T-cell (primary cell): ENCODE results near the gene INPP5A. TPM values are rescaled to one million over a fixed set of nuclear protein-coding genes. Genes with fewer than 3 reads are reported as not detected.
"Not testable (repeated sequence)": the region's sequence is repeated elsewhere in the genome, so short reads cannot be mapped to it uniquely, and the experiment has no call there.

Source experiments
- ATAC-seq, 4 experiments: fragments of 200-7000 bp in 3 of 4; fragments of 150-1000 bp in 1 of 4; cut with Tn5 transposase; replicated peaks in 1 of 4; 1 replicate in 3 of 4; 2 replicates in 1 of 4; pipeline ENCODE4 v1.10.0; 2021; ENCODE audit warnings: moderate library complexity in 3 of 4, mild to moderate bottlenecking in 2 of 4, moderate number of reproducible peaks in 1 of 4
- CTCF ChIA-PET, 2 donors: fragments of 300-600 bp; sonication (Branson Sonifier 250); formaldehyde crosslinking; loops; one replicate each; lab custom pipeline; 2022; ENCODE audit warnings: antibody characterized with exemption in 2 of 2; lab: Charles Lee
- POLR2A ChIA-PET, 2 donors: fragments of 300-600 bp; sonication (Branson Sonifier 250); formaldehyde crosslinking; loops; one replicate each; lab custom pipeline; 2022; ENCODE audit warnings: antibody characterized with exemption in 2 of 2; lab: Charles Lee
- DNase-seq, 35 experiments: peaks; one replicate each; pipeline versions ENCODE4 v3.0.0 to v3.0.0-alpha.2; 2013 to 2023
- H3K27ac ChIP-seq: one replicate; pipeline ENCODE4 v1.5.1; 2013; ENCODE audit warnings: low read length
- H3K27me3 ChIP-seq, 2 experiments: replicated peaks in 1 of 2; 1 replicate in 1 of 2; 2 replicates in 1 of 2; pipeline versions ENCODE4 v1.6.1 to v1.7.0; 2013; ENCODE audit warnings: low read length in 1 of 2, mixed read lengths in 1 of 2; ENCODE audit not compliant: control insufficient read depth in 2 of 2, insufficient read depth in 2 of 2; ENCODE audit errors: extremely low read depth in 1 of 2
- H3K36me3 ChIP-seq, 2 donors: 1 replicate in 1 of 2; 2 replicates in 1 of 2; pipeline versions ENCODE4 v1.6.1 to v1.7.0; 2013; ENCODE audit warnings: low read length in 1 of 2; ENCODE audit not compliant: control insufficient read depth in 2 of 2, insufficient read depth in 1 of 2; ENCODE audit errors: extremely low read depth in 1 of 2
- H3K4me1 ChIP-seq, 2 experiments: 1 replicate in 1 of 2; 2 replicates in 1 of 2; pipeline versions ENCODE4 v1.6.1 to v1.7.0; 2013; ENCODE audit warnings: low read length in 2 of 2, mixed read lengths in 1 of 2; ENCODE audit not compliant: insufficient read depth in 2 of 2, control insufficient read depth in 1 of 2; ENCODE audit errors: extremely low read depth in 1 of 2
- H3K4me3 ChIP-seq, 2 donors: 1 replicate in 1 of 2; 2 replicates in 1 of 2; pipeline versions ENCODE4 v1.5.1 to v1.7.0; 2013; ENCODE audit warnings: mild to moderate bottlenecking in 2 of 2, low read length in 1 of 2, moderate library complexity in 1 of 2; ENCODE audit not compliant: control insufficient read depth in 1 of 2; ENCODE audit errors: extremely low read depth in 1 of 2
- H3K9me3 ChIP-seq: 2 replicates; pipeline ENCODE4 v1.7.0; 2013
- H3K27ac Mint-ChIP-seq, 2 donors: one replicate each; pipeline ENCODE4 v1.8.0; 2020 to 2021; ENCODE audit warnings: mild to moderate bottlenecking in 2 of 2, mixed read lengths in 2 of 2
- H3K27me3 Mint-ChIP-seq, 2 donors: one replicate each; pipeline ENCODE4 v1.8.0; 2021 to 2022; ENCODE audit warnings: mixed read lengths in 2 of 2
- H3K36me3 Mint-ChIP-seq: one replicate; pipeline ENCODE4 v1.8.0; 2021; ENCODE audit warnings: mixed read lengths
- H3K4me1 Mint-ChIP-seq, 3 donors: one replicate each; pipeline ENCODE4 v1.8.0; 2020 to 2022; ENCODE audit warnings: mixed read lengths in 3 of 3, mild to moderate bottlenecking in 1 of 3
- H3K4me3 Mint-ChIP-seq, 3 donors: one replicate each; pipeline ENCODE4 v1.8.0; 2020 to 2022; ENCODE audit warnings: mild to moderate bottlenecking in 3 of 3, mixed read lengths in 3 of 3, moderate library complexity in 3 of 3
- H3K9me3 Mint-ChIP-seq, 3 donors: one replicate each; pipeline ENCODE4 v1.8.0; 2020 to 2022; ENCODE audit warnings: mixed read lengths in 3 of 3
- WGBS: methylation state at CpG from one replicate; pipeline ENCODE4 v1.1.5; 2013; ENCODE audit warnings: missing lambda C conversion rate; ENCODE audit not compliant: insufficient coverage; 5-methylcytosine and 5-hydroxymethylcytosine counted together
- total RNA-seq, 35 experiments: library from RNA in 6 of 35; stranded (reverse) in 6 of 35; fragments of 120-200 nt in 1 of 35; gene quantifications; one replicate each; pipeline versions ENCODE4 v1.2.1 to v1.2.4 and lab custom pipeline; 2013 to 2026

INPP5A gene
- total RNA-seq, 5 donors from 2014 or later (not counting 1 experiment from before 2014, with no cell fraction given), result 20.9 to 23.1 (median 22.9) TPM

DNA sequence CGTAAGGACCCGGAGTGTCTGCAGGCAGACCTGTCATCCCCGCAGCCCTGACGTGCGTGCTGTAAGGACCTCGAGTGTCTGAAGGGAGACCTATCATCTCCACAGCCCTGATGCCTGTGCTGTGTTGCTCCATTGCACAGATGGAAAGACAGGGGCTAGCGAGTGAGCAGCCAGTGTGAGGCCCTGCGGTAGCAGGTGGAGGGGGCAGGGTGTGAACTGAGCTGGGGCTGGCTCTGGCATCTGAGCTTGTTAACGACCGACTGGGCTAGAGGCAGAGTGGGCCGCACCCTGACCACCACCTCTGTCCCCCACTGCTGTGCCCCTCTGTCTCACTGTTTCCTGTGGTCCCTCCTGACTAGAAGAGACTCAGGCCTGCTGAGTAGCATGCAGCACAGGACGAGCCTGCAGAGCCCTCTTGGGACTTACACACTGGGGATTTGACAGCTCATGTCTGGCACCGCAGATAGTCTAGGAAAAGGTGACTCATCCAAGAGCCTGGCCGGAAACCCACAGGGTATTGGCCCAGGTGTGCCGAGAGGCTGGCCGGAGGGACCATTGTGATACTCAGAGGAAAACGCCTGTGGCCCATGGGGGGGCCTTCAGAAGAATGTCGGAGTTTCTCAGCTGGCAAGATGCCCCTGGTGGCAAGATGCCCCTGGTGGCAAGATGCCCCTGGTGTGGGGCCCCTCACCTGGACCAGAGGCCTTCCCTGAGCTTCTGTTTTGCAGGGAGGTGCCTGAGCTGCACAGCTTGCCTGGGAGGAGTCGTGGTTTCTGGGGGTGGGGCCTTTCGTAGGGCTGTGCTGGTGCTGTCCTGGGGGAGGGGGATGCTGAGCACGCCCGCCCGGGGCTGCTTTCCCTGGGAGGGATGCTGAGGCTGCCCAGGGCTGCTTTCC is 34.3 kb downstream of the INPP5A start:
- CTCF ChIA-PET, result interaction anchor here in 1 of 2 donors (0.6 kb wide), 1 partner anchor 68 kb away, joined by 3 read pairs; no protein-coding TSS in a partner anchor
- ATAC-seq (peak; percentile 64 to 92 (median 80)), DNase-seq (peak in 8 of 35 experiments; percentile 15 to 56 (median 34))
- Histone ChIP-seq H3K4me3 (no peak overlapping the region), H3K36me3 (no peaks in the 10 kb centered on the region), H3K27ac (no peak overlapping the region), H3K27me3 (no peaks in the 10 kb centered on the region), H3K9me3 (no peaks in the 10 kb centered on the region), H3K4me1 (peaks cover 4 to 43% of the 10 kb centered on the region in 2 experiments)
- peaks cover 14 to 27% (median 24%) of the 10 kb centered on the region in 3 donors for H3K4me1 Mint-ChIP-seq
- H3K4me3 Mint-ChIP-seq, result peak overlapping the region in 1 of 3 donors; percentile 48
- H3K27me3 Mint-ChIP-seq, result no peaks in the 10 kb centered on the region
- no peaks in the 10 kb centered on the region for H3K9me3 Mint-ChIP-seq
- H3K27ac Mint-ChIP-seq, result peak overlapping the region; percentile 49 to 66
- no peaks in the 10 kb centered on the region for H3K36me3 Mint-ChIP-seq
- POLR2A ChIA-PET, result no interaction called here
- 31% methylated on average over 21 of the region's 23 CpGs for WGBS

DNA sequence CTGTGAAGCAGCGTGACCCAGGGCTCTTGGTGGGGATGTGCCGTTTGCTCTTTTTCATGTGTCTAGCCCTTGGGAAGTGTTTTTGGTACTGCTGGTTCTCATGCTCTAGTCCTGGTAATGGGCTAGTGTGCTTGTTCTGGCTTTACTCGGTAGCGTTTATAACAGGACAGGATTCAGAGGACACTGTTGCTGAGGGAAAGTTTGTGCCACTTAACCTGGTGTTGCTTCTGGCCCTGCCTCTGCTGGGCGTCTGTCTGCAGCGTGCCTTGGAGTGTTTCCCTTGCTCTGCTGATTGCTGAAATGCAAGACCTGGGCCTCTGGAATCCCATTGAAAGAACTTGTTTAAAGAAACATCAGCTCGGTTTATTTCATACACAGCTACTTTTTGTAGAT is 35.0 kb downstream of the INPP5A start:
- H3K4me1 Mint-ChIP-seq, result peaks cover 18 to 31% (median 26%) of the 10 kb centered on the region in 3 donors
- peak overlapping the region in 1 of 2 donors; percentile 66 for H3K27ac Mint-ChIP-seq
- POLR2A ChIA-PET, result no interaction called here
- Histone ChIP-seq H3K9me3 (no peaks in the 10 kb centered on the region), H3K4me3 (no peak overlapping the region), H3K4me1 (peaks cover 4 to 47% of the 10 kb centered on the region in 2 experiments), H3K36me3 (no peaks in the 10 kb centered on the region), H3K27ac (no peak overlapping the region), H3K27me3 (no peaks in the 10 kb centered on the region)
- no peaks in the 10 kb centered on the region for H3K9me3 Mint-ChIP-seq
- CTCF ChIA-PET, result interaction anchor here in 1 of 2 donors (0.6 kb wide), 1 partner anchor 67 kb away, joined by 3 read pairs; no protein-coding TSS in a partner anchor
- H3K27me3 Mint-ChIP-seq, result no peaks in the 10 kb centered on the region
- H3K4me3 Mint-ChIP-seq, result no peak overlapping the region
- H3K36me3 Mint-ChIP-seq, result no peaks in the 10 kb centered on the region
- DNase-seq, result no peak
- no peak for ATAC-seq
- WGBS, result 70% methylated on average over 4 of the region's 7 CpGs

DNA sequence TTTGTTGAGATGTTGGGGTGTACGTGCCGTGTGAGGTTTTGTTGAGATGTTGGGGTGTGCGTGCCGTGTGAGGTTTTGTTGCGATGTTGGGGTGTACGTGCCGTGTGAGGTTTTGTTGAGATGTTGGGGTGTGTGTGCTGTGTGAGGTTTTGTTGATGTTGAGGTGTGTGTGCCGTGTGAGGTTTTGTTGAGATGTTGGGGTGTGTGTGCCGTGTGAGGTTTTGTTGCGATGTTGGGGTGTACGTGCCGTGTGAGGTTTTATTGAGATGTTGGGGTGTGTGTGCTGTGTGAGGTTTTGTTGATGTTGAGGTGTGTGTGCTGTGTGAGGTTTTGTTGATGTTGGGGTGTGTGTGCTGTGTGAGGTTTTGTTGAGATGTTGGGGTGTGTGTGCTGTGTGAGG is 35.4 kb downstream of the INPP5A start:
- H3K27me3 ChIP-seq, ATAC-seq, H3K27ac ChIP-seq, DNase-seq, H3K9me3 Mint-ChIP-seq, H3K27me3 Mint-ChIP-seq, H3K4me3 ChIP-seq, H3K36me3 ChIP-seq, H3K27ac Mint-ChIP-seq, H3K4me3 Mint-ChIP-seq, H3K36me3 Mint-ChIP-seq, H3K9me3 ChIP-seq, CTCF ChIA-PET, POLR2A ChIA-PET: not testable (repeated sequence)
- 97% methylated on average over 8 of the region's 12 CpGs for WGBS
- H3K4me1 Mint-ChIP-seq, result peaks cover 22 to 35% (median 28%) of the 10 kb centered on the region in 3 donors
- H3K4me1 ChIP-seq, result peaks cover 4 to 48% of the 10 kb centered on the region in 2 experiments

DNA sequence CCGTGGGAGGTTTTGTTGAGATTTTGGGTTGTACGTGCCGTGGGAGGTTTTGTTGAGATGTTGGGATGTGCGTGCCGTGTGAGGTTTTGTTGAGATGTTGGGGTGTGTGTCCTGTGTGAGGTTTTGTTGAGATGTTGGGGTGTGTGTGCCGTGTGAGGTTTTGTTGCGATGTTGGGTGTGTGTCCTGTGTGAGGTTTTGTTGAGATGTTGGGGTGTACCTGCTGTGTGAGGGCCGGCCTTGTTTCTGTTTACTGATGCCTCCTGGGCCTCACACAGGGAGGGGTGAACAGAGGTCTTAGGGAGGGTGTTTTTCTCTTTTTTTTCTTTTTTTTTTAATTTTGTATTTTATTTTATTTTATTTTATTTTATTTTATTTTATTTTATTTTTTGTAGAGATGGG is 36.7 kb downstream of the INPP5A start:
- H3K27ac Mint-ChIP-seq, result no peak overlapping the region
- H3K4me1 Mint-ChIP-seq, result peaks cover 34 to 44% (median 35%) of the 10 kb centered on the region in 3 donors
- no peaks in the 10 kb centered on the region for H3K9me3 Mint-ChIP-seq
- DNase-seq (no peak), ATAC-seq (no peak)
- CTCF ChIA-PET, result no interaction called here
- Histone ChIP-seq H3K9me3 (no peaks in the 10 kb centered on the region), H3K4me1 (peaks cover 4 to 61% of the 10 kb centered on the region in 2 experiments), H3K36me3 (no peaks in the 10 kb centered on the region), H3K27ac (no peak overlapping the region), H3K27me3 (no peaks in the 10 kb centered on the region), H3K4me3 (no peak overlapping the region)
- no peaks in the 10 kb centered on the region for H3K27me3 Mint-ChIP-seq
- H3K4me3 Mint-ChIP-seq, result no peak overlapping the region
- POLR2A ChIA-PET, result no interaction called here
- 97% methylated on average over 7 of the region's 8 CpGs for WGBS
- no peaks in the 10 kb centered on the region for H3K36me3 Mint-ChIP-seq

DNA sequence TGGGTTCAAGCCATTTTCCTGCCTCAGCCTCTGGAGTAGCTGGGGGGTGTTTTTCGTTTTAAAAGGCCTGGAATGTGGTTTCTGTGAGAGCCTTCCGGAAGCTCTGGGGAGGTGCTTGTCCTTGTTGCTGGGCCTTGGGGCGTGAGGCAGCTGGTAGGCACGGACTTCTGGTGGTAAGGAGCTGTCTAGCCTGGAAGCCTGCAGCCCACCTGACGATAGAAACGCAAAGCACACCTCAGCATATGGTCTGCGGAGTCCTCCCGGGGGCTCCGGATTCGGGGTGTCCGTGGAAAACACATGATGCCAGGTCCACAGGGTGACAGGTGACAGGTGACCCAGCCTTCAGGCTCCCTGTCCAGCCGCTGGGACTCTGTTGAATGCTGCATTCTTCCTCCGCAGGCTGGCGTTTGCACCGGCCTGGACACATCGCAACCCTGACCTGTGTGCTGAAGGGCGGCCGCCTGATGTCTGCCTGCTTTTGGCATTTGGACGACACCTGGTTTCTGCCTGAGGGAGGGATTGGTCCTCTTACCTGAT is 37.3 kb downstream of the INPP5A start:
- H3K36me3 ChIP-seq, result no peaks in the 10 kb centered on the region
- ChIA-PET CTCF (no interaction called here), POLR2A (no interaction called here)
- Mint-ChIP-seq H3K27me3 (no peaks in the 10 kb centered on the region), H3K27ac (no peak overlapping the region), H3K4me1 (peaks cover 36 to 44% (median 41%) of the 10 kb centered on the region in 3 donors), H3K36me3 (no peaks in the 10 kb centered on the region), H3K4me3 (no peak overlapping the region), H3K9me3 (no peaks in the 10 kb centered on the region)
- no peaks in the 10 kb centered on the region for H3K27me3 ChIP-seq
- H3K27ac ChIP-seq, result no peak overlapping the region
- ATAC-seq, result no peak
- no peak overlapping the region for H3K4me3 ChIP-seq
- no peak for DNase-seq
- H3K9me3 ChIP-seq, result no peaks in the 10 kb centered on the region
- peaks cover 4 to 62% of the 10 kb centered on the region in 2 experiments for H3K4me1 ChIP-seq
- WGBS, result 73% methylated on average over 19 of the region's 19 CpGs

DNA sequence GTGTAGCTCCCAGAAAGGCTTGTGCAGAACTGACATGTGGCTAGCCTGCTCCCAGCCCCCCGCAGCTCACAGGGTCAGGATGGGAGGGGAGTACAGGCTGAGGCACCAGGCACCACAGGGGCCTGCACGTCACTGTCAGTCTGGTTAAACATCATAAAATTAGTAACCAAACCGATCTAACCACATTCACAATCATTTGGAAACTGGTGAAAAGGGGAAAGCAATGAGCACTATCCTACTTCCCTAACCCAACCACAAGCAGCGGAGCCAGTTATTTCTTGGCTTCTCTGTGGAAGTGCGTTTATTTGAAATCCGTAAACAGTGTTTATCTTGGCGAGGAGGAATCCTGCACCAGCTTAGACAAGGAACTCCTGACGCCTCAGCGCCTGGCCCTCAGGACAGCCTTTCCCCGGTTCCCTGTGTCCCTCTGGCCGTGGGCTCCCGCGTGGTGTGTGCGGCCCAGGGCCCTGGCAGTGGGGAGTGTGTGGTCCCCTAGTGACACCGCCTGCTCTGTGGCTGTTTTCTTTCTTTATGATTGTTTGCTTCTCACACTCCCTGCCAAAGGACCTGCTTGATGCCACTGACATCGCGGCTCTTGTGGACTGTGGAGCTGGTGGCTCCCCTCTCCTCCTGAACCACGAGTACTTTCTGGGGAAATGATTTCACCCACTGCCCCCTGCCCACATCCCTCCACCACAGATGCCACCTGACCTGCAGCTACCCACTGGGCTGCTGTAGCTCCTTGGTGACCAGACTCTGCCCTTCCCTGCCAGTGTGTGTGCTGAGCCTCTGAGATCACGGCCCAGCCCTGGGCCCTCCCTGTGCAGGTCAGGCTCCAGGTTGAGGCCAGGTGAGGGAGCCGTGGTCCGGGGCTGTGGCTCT is 38.0 kb downstream of the INPP5A start:
- H3K9me3 Mint-ChIP-seq, result no peaks in the 10 kb centered on the region
- peak overlapping the region; percentile 15 to 71 for H3K27ac Mint-ChIP-seq
- no peaks in the 10 kb centered on the region for H3K27me3 Mint-ChIP-seq
- no peaks in the 10 kb centered on the region for H3K27me3 ChIP-seq
- DNase-seq (peak in 1 of 35 experiments; percentile 52), ATAC-seq (no peak)
- H3K4me1 Mint-ChIP-seq, result peaks cover 40 to 43% (median 40%) of the 10 kb centered on the region in 3 donors
- H3K9me3 ChIP-seq, result no peaks in the 10 kb centered on the region
- no peak overlapping the region for H3K4me3 Mint-ChIP-seq
- ChIA-PET CTCF (no interaction called here), POLR2A (no interaction called here)
- peaks cover 5% of the 10 kb centered on the region for H3K36me3 Mint-ChIP-seq
- H3K4me1 ChIP-seq, result peaks cover 4 to 56% of the 10 kb centered on the region in 2 experiments
- no peak overlapping the region for H3K27ac ChIP-seq
- H3K4me3 ChIP-seq, result no peak overlapping the region
- H3K36me3 ChIP-seq, result no peaks in the 10 kb centered on the region
- 50% methylated on average over 14 of the region's 21 CpGs for WGBS
